HG02763 (cell line): ENCODE results near the gene CAVIN2.
"Not testable (repeated sequence)": the region's sequence is repeated elsewhere in the genome, so short reads cannot be mapped to it uniquely, and the experiment has no call there.

Experiments
- ATAC-seq: cut with Tn5 transposase; IDR thresholded peaks from one replicate; pipeline ENCODE4 v1.9.1; 2021; ENCODE audit warnings: mild to moderate bottlenecking, moderate library complexity; ENCODE audit not compliant: unreplicated experiment

CAVIN2 gene

GRCh38 chr2:191803007-191803406, 43.9 kb downstream of the CAVIN2 start:
- ATAC-seq = no peak

GRCh38 chr2:191802180-191802579, 44.7 kb downstream of the CAVIN2 start:
- ATAC-seq = no peak

GRCh38 chr2:191800874-191801273, 46.0 kb downstream of the CAVIN2 start:
- ATAC-seq = no peak

GRCh38 chr2:191799526-191799925, 47.4 kb downstream of the CAVIN2 start:
- no peak for ATAC-seq

- ATAC-seq = no peak
Measured at GRCh38 chr2:191797942-191798876, 48.7 kb downstream of the CAVIN2 start.

GRCh38 chr2:191797500-191797899, 49.4 kb downstream of the CAVIN2 start:
- no peak for ATAC-seq

- ATAC-seq = no peak
Measured at GRCh38 chr2:191795715-191796114, 51.2 kb downstream of the CAVIN2 start.

- ATAC-seq = no peak
Measured at GRCh38 chr2:191791953-191792560, 54.8 kb downstream of the CAVIN2 start.

GRCh38 chr2:191790737-191791136, 56.2 kb downstream of the CAVIN2 start:
- no peak for ATAC-seq

GRCh38 chr2:191789796-191790195, 57.1 kb downstream of the CAVIN2 start:
- no peak for ATAC-seq

GRCh38 chr2:191786694-191787093, 60.2 kb downstream of the CAVIN2 start:
- no peak for ATAC-seq

- not testable (repeated sequence) for ATAC-seq
Measured at GRCh38 chr2:191785651-191786050, 61.2 kb downstream of the CAVIN2 start.
